GM12864 (cell line): Measurements from ENCODE around the gene SEC61A2.

ENCODE experiments used
- DNase-seq: peaks from one replicate; pipeline ENCODE4 v3.0.0-alpha.2; 2011; ENCODE audit warnings: low read depth
- H3K4me3 ChIP-seq: 2 replicates; pipeline ENCODE4 v1.5.1; 2011; ENCODE audit warnings: mild to moderate bottlenecking, low read depth, low read length, control low read depth
- CTCF ChIP-seq: IDR thresholded peaks from 2 replicates; pipeline ENCODE4 v1.5.1; 2011; ENCODE audit warnings: low read depth, mild to moderate bottlenecking, moderate library complexity, low read length, control low read depth, inconsistent platforms; ENCODE audit errors: missing control alignments

Gene SEC61A2

GRCh38 chr10:12156367-12157123 is 27.1 kb downstream of the SEC61A2 start:
- H3K4me3 ChIP-seq = no peak overlapping the region
- no peak for DNase-seq
- TF ChIP-seq CTCF = no peak

GRCh38 chr10:12158111-12158510 is 28.6 kb downstream of the SEC61A2 start:
- H3K4me3 ChIP-seq = no peak overlapping the region
- TF ChIP-seq CTCF = no peak
- no peak for DNase-seq

- no peak for TF ChIP-seq CTCF
- H3K4me3 ChIP-seq = no peak overlapping the region
- no peak for DNase-seq
Measured at GRCh38 chr10:12160664-12161063, 31.2 kb downstream of the SEC61A2 start.

GRCh38 chr10:12162927-12163326 is 33.5 kb downstream of the SEC61A2 start:
- H3K4me3 ChIP-seq = no peak overlapping the region
- DNase-seq = no peak
- TF ChIP-seq CTCF = no peak

GRCh38 chr10:12164085-12164484 is 34.6 kb downstream of the SEC61A2 start:
- no peak overlapping the region for H3K4me3 ChIP-seq
- DNase-seq = no peak
- TF ChIP-seq CTCF = no peak

GRCh38 chr10:12165036-12165435 is 35.6 kb downstream of the SEC61A2 start:
- no peak for DNase-seq
- no peak for TF ChIP-seq CTCF
- no peak overlapping the region for H3K4me3 ChIP-seq
